Activated effector memory CD4-positive, alpha-beta T cell treated with Interleukin-2 at 50 U/mL for 16 hours (primary cell): ENCODE results near the gene RGS7.
"Not testable (repeated sequence)": the region's sequence is repeated elsewhere in the genome, so short reads cannot be mapped to it uniquely, and the experiment has no call there.

Source experiments
- DNase-seq: peaks from one replicate; pipeline ENCODE4 v3.0.0-alpha.2; 2020

RGS7 gene

GRCh38 chr1:240888787-240889048 is 468.3 kb downstream of the RGS7 start:
- no peak for DNase-seq

- no peak for DNase-seq
Measured at GRCh38 chr1:240888039-240888786, 468.8 kb downstream of the RGS7 start.

- no peak for DNase-seq
Measured at GRCh38 chr1:240883490-240883889, 473.5 kb downstream of the RGS7 start.

- not testable (repeated sequence) for DNase-seq
Measured at GRCh38 chr1:240882656-240883308, 474.2 kb downstream of the RGS7 start.

- DNase-seq = no peak
Measured at GRCh38 chr1:240878631-240879030, 478.4 kb downstream of the RGS7 start.

GRCh38 chr1:240877605-240878004 is 479.4 kb downstream of the RGS7 start:
- DNase-seq = no peak

- no peak for DNase-seq
Measured at GRCh38 chr1:240876071-240876470, 480.9 kb downstream of the RGS7 start.

GRCh38 chr1:240869071-240869470 is 487.9 kb downstream of the RGS7 start:
- DNase-seq = no peak

- DNase-seq = no peak
Measured at GRCh38 chr1:240866724-240867123, 490.3 kb downstream of the RGS7 start.

GRCh38 chr1:240860023-240860422 is 497.0 kb downstream of the RGS7 start:
- no peak for DNase-seq

GRCh38 chr1:240854367-240854766 is 502.6 kb downstream of the RGS7 start:
- no peak for DNase-seq

- DNase-seq = no peak
Measured at GRCh38 chr1:240847325-240847724, 509.7 kb downstream of the RGS7 start.

- no peak for DNase-seq
Measured at GRCh38 chr1:240844486-240844885, 512.5 kb downstream of the RGS7 start.

GRCh38 chr1:240843798-240844197 is 513.2 kb downstream of the RGS7 start:
- DNase-seq = no peak

GRCh38 chr1:240836271-240836670 is 520.7 kb downstream of the RGS7 start:
- DNase-seq = no peak

GRCh38 chr1:240835291-240835690 is 521.7 kb downstream of the RGS7 start:
- DNase-seq = no peak

- no peak for DNase-seq
Measured at GRCh38 chr1:240833075-240833474, 523.9 kb downstream of the RGS7 start.

- no peak for DNase-seq
Measured at GRCh38 chr1:240831922-240832321, 525.1 kb downstream of the RGS7 start.

- DNase-seq = no peak
Measured at GRCh38 chr1:240831191-240831631, 525.8 kb downstream of the RGS7 start.

- no peak for DNase-seq
Measured at GRCh38 chr1:240829487-240829886, 527.5 kb downstream of the RGS7 start.

GRCh38 chr1:240827786-240828185 is 529.2 kb downstream of the RGS7 start:
- no peak for DNase-seq

- DNase-seq = no peak
Measured at GRCh38 chr1:240824238-240824637, 532.8 kb downstream of the RGS7 start.

- DNase-seq = no peak
Measured at GRCh38 chr1:240823357-240823756, 533.6 kb downstream of the RGS7 start.

- DNase-seq = no peak
Measured at GRCh38 chr1:240821925-240822324, 535.1 kb downstream of the RGS7 start.

- DNase-seq = no peak
Measured at GRCh38 chr1:240820816-240821215, 536.2 kb downstream of the RGS7 start.
